IPS DF 19.7 (cell line): ENCODE data around the gene ENPP7.

Source experiments
- DNase-seq: peaks from one replicate; pipeline ENCODE4 v3.0.0-alpha.2; 2013; ENCODE audit warnings: low read depth, low spot score

Gene ENPP7

GRCh38 chr17:79791735-79792161 is 61.0 kb downstream of the ENPP7 start:
- DNase-seq: no peak
